Measurements from ENCODE around the gene TP53BP1.

The TP53BP1 gene

DNA sequence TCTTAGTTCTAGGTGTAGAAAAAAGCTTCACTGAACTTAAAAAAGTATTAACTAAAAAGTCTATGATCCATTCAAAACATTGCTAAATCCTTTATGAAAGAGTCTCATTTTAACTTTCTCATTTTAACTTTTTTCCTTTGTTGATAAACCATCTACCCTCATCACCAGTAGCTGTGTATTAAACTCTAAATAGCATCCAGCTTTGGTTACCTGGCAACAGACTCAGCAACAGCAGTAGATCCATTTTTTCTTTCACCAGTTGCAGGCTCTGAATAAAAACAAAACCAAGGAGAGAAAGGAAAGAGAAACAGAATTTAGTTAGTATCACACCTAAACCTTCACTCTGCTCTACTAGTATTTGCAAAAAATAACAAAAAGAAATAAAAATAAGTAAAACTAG, 51.6 kb downstream of the TP53BP1 start:
- H3K4me3 ChIP-seq (ENCODE audit: low read length), result no peak overlapping the region
- H4K20me1 ChIP-seq (ENCODE audit: insufficient read depth, low read length), result no peaks in the 10 kb centered on the region
- DNase-seq, result peak; percentile 60
- peak overlapping the region; percentile 55 for H3K9ac ChIP-seq (ENCODE audit: low read length)
- no peak for TF ChIP-seq EZH2phosphoT487 (IDR thresholded peaks at IDR 0.05; ENCODE audit: low read length)
- TF ChIP-seq, protein P1, sequence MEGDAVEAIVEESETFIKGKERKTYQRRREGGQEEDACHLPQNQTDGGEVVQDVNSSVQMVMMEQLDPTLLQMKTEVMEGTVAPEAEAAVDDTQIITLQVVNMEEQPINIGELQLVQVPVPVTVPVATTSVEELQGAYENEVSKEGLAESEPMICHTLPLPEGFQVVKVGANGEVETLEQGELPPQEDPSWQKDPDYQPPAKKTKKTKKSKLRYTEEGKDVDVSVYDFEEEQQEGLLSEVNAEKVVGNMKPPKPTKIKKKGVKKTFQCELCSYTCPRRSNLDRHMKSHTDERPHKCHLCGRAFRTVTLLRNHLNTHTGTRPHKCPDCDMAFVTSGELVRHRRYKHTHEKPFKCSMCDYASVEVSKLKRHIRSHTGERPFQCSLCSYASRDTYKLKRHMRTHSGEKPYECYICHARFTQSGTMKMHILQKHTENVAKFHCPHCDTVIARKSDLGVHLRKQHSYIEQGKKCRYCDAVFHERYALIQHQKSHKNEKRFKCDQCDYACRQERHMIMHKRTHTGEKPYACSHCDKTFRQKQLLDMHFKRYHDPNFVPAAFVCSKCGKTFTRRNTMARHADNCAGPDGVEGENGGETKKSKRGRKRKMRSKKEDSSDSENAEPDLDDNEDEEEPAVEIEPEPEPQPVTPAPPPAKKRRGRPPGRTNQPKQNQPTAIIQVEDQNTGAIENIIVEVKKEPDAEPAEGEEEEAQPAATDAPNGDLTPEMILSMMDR (IDR thresholded peaks at IDR 0.05; ENCODE audit: low read length), result no peak
- no peak for TF ChIP-seq EZH2 (optimal IDR thresholded peaks at IDR 0.05; ENCODE audit: low read depth, low read length)
- H3F3A ChIP-seq (ENCODE audit: insufficient read depth, low read length), result peaks cover 6% of the 10 kb centered on the region
- H3K4me1 ChIP-seq (ENCODE audit: low read length), result peaks cover 6% of the 10 kb centered on the region; the same call in 1 of the 2 replicates
- no peaks in the 10 kb centered on the region for H3K36me3 ChIP-seq (replicated peaks; ENCODE audit: insufficient read depth, low read length)
- H3K4me2 ChIP-seq (ENCODE audit: low read depth, low read length), result peak overlapping the region; percentile 72
- 0 out of 2 replicates have a peak overlapping the region, but pooled peaks have one; percentile 43 for H2AFZ ChIP-seq (ENCODE audit: low read length)
- peak overlapping the region; percentile 82 for H3K27ac ChIP-seq (ENCODE audit: low read length)
- H3K9me3 ChIP-seq (replicated peaks; ENCODE audit: insufficient read depth, low read length), result no peaks in the 10 kb centered on the region
- H3K9me2 ChIP-seq (replicated peaks; ENCODE audit: insufficient read depth, low read length), result no peaks in the 10 kb centered on the region
- H3K27me3 ChIP-seq (replicated peaks; ENCODE audit: insufficient read depth, low read length), result no peaks in the 10 kb centered on the region
- no peaks in the 10 kb centered on the region for H3K79me2 ChIP-seq (ENCODE audit: low read length)

DNA sequence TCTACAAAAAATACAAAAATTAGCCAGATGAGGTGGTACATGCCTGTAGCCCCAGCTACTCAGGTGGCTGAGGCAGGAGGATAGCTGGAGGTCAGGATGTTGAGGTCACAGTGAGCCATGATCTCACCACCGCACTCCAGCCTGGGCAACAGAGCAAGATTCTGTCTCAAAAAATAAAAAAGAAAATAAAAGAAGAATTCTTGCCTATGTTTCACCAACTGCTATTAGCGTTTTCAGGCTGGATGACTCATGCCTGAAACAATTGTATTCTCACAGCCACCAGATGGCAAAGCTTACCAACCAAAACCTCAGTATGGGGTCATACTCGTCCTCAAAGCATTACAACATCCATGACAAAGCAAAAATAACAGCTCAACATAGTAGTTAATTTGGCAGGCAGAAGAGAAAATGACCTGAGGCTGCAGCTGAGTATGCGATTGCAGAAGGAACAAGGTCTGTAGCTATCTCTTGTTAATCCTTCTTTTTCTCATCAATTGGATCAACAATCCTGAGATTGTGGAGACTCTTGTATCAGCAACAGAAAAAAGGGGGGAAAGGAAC, 52.2 kb downstream of the TP53BP1 start:
- peak; percentile 89 for DNase-seq
- peaks cover 6% of the 10 kb centered on the region; the same call in 1 of the 2 replicates for H3K4me1 ChIP-seq (ENCODE audit: low read length)
- H3K9me3 ChIP-seq (replicated peaks; ENCODE audit: insufficient read depth, low read length), result no peaks in the 10 kb centered on the region
- peaks cover 6% of the 10 kb centered on the region for H3F3A ChIP-seq (ENCODE audit: insufficient read depth, low read length)
- peak overlapping the region; percentile 72 for H3K4me2 ChIP-seq (ENCODE audit: low read depth, low read length)
- peak overlapping the region; percentile 82 for H3K27ac ChIP-seq (ENCODE audit: low read length)
- no peaks in the 10 kb centered on the region for H3K9me2 ChIP-seq (replicated peaks; ENCODE audit: insufficient read depth, low read length)
- peak overlapping the region; percentile 55 for H3K9ac ChIP-seq (ENCODE audit: low read length)
- H3K4me3 ChIP-seq (ENCODE audit: low read length), result no peak overlapping the region
- H4K20me1 ChIP-seq (ENCODE audit: insufficient read depth, low read length), result no peaks in the 10 kb centered on the region
- H3K79me2 ChIP-seq (ENCODE audit: low read length), result no peaks in the 10 kb centered on the region
- H3K27me3 ChIP-seq (replicated peaks; ENCODE audit: insufficient read depth, low read length), result no peaks in the 10 kb centered on the region
- 0 out of 2 replicates have a peak overlapping the region, but pooled peaks have one; percentile 43 for H2AFZ ChIP-seq (ENCODE audit: low read length)
- TF ChIP-seq EZH2phosphoT487 (IDR thresholded peaks at IDR 0.05; ENCODE audit: low read length) (no peak), EZH2 (optimal IDR thresholded peaks at IDR 0.05; ENCODE audit: low read depth, low read length) (no peak)
- TF ChIP-seq, protein P1 (IDR thresholded peaks at IDR 0.05; ENCODE audit: low read length), result peak; percentile 61
- no peaks in the 10 kb centered on the region for H3K36me3 ChIP-seq (replicated peaks; ENCODE audit: insufficient read depth, low read length)

GRCh38 chr15:43439268-43439667, 53.7 kb downstream of the TP53BP1 start:
- Histone ChIP-seq H3K27ac (ENCODE audit: low read length) (no peak overlapping the region), H3K4me1 (ENCODE audit: low read length) (peaks cover 6% of the 10 kb centered on the region; the same call in 1 of the 2 replicates), H2AFZ (ENCODE audit: low read length) (no peak overlapping the region), H3K9me2 (replicated peaks; ENCODE audit: insufficient read depth, low read length) (no peaks in the 10 kb centered on the region), H3F3A (ENCODE audit: insufficient read depth, low read length) (peaks cover 6% of the 10 kb centered on the region), H3K27me3 (replicated peaks; ENCODE audit: insufficient read depth, low read length) (no peaks in the 10 kb centered on the region), H3K9me3 (replicated peaks; ENCODE audit: insufficient read depth, low read length) (no peaks in the 10 kb centered on the region), H3K79me2 (ENCODE audit: low read length) (no peaks in the 10 kb centered on the region), H3K4me3 (ENCODE audit: low read length) (no peak overlapping the region), H3K9ac (ENCODE audit: low read length) (no peak overlapping the region), H3K36me3 (replicated peaks; ENCODE audit: insufficient read depth, low read length) (no peaks in the 10 kb centered on the region), H4K20me1 (ENCODE audit: insufficient read depth, low read length) (no peaks in the 10 kb centered on the region), H3K4me2 (ENCODE audit: low read depth, low read length) (no peak overlapping the region)
- TF ChIP-seq EZH2phosphoT487 (IDR thresholded peaks at IDR 0.05; ENCODE audit: low read length) (no peak), EZH2 (optimal IDR thresholded peaks at IDR 0.05; ENCODE audit: low read depth, low read length) (no peak)
- TF ChIP-seq, protein P1 (IDR thresholded peaks at IDR 0.05; ENCODE audit: low read length), result no peak
- no peak for DNase-seq
